Muscle of leg (tissue), 16 donors: ENCODE measurements around the gene USP28. TPM values are rescaled to one million over a fixed set of nuclear protein-coding genes. Genes with fewer than 3 reads are reported as not detected.
"Not testable (repeated sequence)": the region's sequence is repeated elsewhere in the genome, so short reads cannot be mapped to it uniquely, and the experiment has no call there.

ENCODE experiments used
- DNase-seq: peaks from one replicate; pipeline ENCODE4 v3.0.0; 2013
- H3K27ac ChIP-seq: one replicate; pipeline ENCODE4 v1.5.1; 2013; ENCODE audit warnings: mild to moderate bottlenecking, low read length, control low read depth
- H3K27me3 ChIP-seq: one replicate; pipeline ENCODE4 v1.6.1; 2013; ENCODE audit warnings: low read length; ENCODE audit not compliant: control insufficient read depth, insufficient read depth
- H3K36me3 ChIP-seq: one replicate; pipeline ENCODE4 v1.6.1; 2013; ENCODE audit warnings: low read length; ENCODE audit not compliant: control insufficient read depth, insufficient read depth
- H3K4me1 ChIP-seq: one replicate; pipeline ENCODE4 v1.6.1; 2013; ENCODE audit warnings: low read length; ENCODE audit not compliant: control insufficient read depth, insufficient read depth
- H3K4me3 ChIP-seq: one replicate; pipeline ENCODE4 v1.5.1; 2013; ENCODE audit warnings: low read length, control low read depth
- H3K9me3 ChIP-seq: replicated peaks from 2 replicates; pipeline ENCODE4 v1.6.1; 2013; ENCODE audit warnings: low read depth, low read length; ENCODE audit not compliant: control insufficient read depth
- WGBS: methylation state at CpG from one replicate; pipeline ENCODE4 v1.1.5; 2013; ENCODE audit warnings: missing lambda C conversion rate; ENCODE audit not compliant: insufficient coverage; 5-methylcytosine and 5-hydroxymethylcytosine counted together
- long read RNA-seq, 11 donors: transcript quantifications; one replicate each; lab custom pipeline, GENCODE V29; 2026
- polyA plus RNA-seq, 8 donors: library from polyadenylated mRNA; unstranded; fragments of 120-200 nt; gene quantifications; one replicate each; pipeline versions ENCODE4 v1.2.1 to v1.2.3, GENCODE V29; 2013; ENCODE audit warnings: inconsistent platforms in 1 of 8, low replicate concordance in 1 of 8; ENCODE audit not compliant: insufficient read length in 8 of 8, insufficient read depth in 1 of 8
- total RNA-seq: library from RNA; stranded (reverse); fragments of 120-200 nt; gene quantifications from one replicate; pipeline ENCODE4 v1.2.4, GENCODE V29; 2013

The USP28 gene, protein sequence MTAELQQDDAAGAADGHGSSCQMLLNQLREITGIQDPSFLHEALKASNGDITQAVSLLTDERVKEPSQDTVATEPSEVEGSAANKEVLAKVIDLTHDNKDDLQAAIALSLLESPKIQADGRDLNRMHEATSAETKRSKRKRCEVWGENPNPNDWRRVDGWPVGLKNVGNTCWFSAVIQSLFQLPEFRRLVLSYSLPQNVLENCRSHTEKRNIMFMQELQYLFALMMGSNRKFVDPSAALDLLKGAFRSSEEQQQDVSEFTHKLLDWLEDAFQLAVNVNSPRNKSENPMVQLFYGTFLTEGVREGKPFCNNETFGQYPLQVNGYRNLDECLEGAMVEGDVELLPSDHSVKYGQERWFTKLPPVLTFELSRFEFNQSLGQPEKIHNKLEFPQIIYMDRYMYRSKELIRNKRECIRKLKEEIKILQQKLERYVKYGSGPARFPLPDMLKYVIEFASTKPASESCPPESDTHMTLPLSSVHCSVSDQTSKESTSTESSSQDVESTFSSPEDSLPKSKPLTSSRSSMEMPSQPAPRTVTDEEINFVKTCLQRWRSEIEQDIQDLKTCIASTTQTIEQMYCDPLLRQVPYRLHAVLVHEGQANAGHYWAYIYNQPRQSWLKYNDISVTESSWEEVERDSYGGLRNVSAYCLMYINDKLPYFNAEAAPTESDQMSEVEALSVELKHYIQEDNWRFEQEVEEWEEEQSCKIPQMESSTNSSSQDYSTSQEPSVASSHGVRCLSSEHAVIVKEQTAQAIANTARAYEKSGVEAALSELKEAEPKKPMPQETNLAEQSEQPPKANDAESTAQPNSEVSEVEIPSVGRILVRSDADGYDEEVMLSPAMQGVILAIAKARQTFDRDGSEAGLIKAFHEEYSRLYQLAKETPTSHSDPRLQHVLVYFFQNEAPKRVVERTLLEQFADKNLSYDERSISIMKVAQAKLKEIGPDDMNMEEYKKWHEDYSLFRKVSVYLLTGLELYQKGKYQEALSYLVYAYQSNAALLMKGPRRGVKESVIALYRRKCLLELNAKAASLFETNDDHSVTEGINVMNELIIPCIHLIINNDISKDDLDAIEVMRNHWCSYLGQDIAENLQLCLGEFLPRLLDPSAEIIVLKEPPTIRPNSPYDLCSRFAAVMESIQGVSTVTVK
- total RNA-seq (84.3 TPM), polyA plus RNA-seq (10 to 100 TPM; 52.5 to 90.1 (median 64.0) TPM)
- long read RNA-seq, donor 1, result 0 reads
- long read RNA-seq, donor 2, result 0 reads
- long read RNA-seq, donor 3, full-length matches to known transcripts, result 1 of 12 reads
- long read RNA-seq, donor 3, partial matches to known transcripts, result 11 of 12 reads
- long read RNA-seq, donor 3, other reads (novel, unspliced or antisense), result 0 of 12 reads
- long read RNA-seq, donor 4, partial matches to known transcripts, result 0 of 1 reads
- long read RNA-seq, donor 4, other reads (novel, unspliced or antisense), result 0 of 1 reads
- long read RNA-seq, donor 5, full-length matches to known transcripts, result 4 of 16 reads
- long read RNA-seq, donor 5, partial matches to known transcripts, result 12 of 16 reads
- long read RNA-seq, donor 5, other reads (novel, unspliced or antisense), result 0 of 16 reads
- long read RNA-seq, donor 6, full-length matches to known transcripts, result 1 of 11 reads
- long read RNA-seq, donor 6, partial matches to known transcripts, result 0 of 11 reads
- long read RNA-seq, donor 6, other reads (novel, unspliced or antisense), result 10 of 11 reads
- long read RNA-seq, donor 7, result 0 reads
- long read RNA-seq, donor 8, partial matches to known transcripts, result 0 of 1 reads
- long read RNA-seq, donor 8, other reads (novel, unspliced or antisense), result 0 of 1 reads
- long read RNA-seq, donor 9, partial matches to known transcripts, result 0 of 1 reads
- long read RNA-seq, donor 9, other reads (novel, unspliced or antisense), result 0 of 1 reads
- long read RNA-seq, donor 10, partial matches to known transcripts, result 5 of 5 reads
- long read RNA-seq, donor 10, other reads (novel, unspliced or antisense), result 0 of 5 reads
- long read RNA-seq, donor 11, result 0 reads

DNA sequence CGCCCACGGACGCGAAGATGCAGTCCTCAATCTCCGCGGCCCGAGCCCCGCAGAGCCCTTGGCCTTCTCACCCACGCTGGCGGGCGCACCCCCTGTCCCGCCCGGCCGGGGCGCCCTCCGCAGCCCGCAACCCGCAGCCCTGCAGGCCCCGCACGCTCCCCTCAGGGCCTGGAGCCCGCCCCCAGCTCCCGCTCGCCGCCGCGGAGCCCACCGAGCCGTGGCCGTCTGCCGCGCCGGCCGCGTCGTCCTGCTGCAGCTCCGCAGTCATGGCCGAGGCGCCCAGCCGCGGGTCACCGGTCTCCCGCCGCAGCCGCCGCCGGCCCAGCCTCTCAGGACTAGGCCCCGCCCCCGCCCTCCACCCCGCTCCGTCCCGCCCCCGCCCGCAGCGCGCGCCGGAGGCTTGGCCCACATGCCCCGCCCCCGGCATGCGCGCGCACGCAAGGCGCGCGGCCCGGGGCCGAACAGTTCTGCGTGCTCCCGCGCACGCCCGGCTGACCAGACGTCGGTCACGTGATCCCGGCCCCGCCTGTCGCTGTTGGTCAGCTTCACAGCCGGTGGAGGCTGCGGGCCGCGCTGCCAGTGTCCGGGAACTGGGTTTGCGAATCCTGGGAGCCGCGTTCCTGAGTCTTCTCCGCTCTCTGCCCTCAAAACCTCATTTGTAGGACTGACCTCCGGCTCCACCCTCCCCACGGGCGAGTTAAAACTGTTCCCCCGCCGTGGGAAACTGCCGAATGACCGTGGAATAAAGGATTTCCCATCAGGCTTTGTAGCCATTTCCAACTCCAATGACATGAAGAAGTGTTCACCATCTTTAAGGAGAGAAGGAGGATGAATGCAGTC lies at the start of gene USP28:
TSS of gene USP28 (minus strand) at position 339 of the 840 bp plus-strand sequence. CDS start at position 268, 71 bp downstream.
- no peaks in the 10 kb centered on the region for H3K36me3 ChIP-seq
- WGBS, result under 1% methylated on average over 85 of the region's 95 CpGs

DNA sequence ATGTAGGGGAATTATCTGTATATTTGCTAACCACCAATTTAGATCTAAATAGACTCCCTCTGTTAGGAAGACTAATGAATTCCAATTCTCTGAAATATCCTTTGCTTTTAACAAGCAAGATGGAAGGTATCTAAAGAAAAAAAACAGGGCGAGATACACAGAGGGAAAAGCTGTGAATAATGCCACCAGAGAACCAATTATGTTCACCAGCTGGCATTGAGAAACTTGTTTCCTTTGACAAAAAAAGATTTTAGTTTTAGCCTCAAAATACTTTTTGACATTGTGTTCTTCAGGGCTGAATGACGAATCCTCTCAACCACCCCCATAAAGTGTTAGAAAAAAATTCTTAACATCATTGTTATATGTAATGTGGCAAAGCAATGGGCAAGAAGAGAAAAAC lies 48.2 kb upstream of the USP28 start:
- Histone ChIP-seq H3K36me3 (no peaks in the 10 kb centered on the region), H3K4me3 (no peak overlapping the region), H3K4me1 (no peaks in the 10 kb centered on the region), H3K9me3 (no peaks in the 10 kb centered on the region), H3K27me3 (no peaks in the 10 kb centered on the region), H3K27ac (no peak overlapping the region)
- DNase-seq, result no peak
- whole genome bisulfite sequencing, result no CpG with 5 or more reads among the region's 2 CpGs

More for the DNA sequence above, at the start of gene USP28:
- no peaks in the 10 kb centered on the region for H3K27me3 ChIP-seq
- H3K4me3 ChIP-seq, result peak within 1 kb of the TSS; percentile 83
- peak; percentile 99 for DNase-seq
- H3K27ac ChIP-seq, result peak within 1 kb of the TSS; percentile 98
- H3K9me3 ChIP-seq, result no peaks in the 10 kb centered on the region
- peaks cover 7% of the 10 kb centered on the region for H3K4me1 ChIP-seq

GRCh38 chr11:113911491-113911890 lies 36.1 kb upstream of the USP28 start:
- H3K36me3 ChIP-seq, H3K27ac ChIP-seq, H3K9me3 ChIP-seq, H3K4me1 ChIP-seq, H3K4me3 ChIP-seq, DNase-seq: not testable (repeated sequence)
- H3K27me3 ChIP-seq, result peaks cover 16% of the 10 kb centered on the region
- WGBS, result 100% methylated on average over 3 of the region's 9 CpGs

DNA sequence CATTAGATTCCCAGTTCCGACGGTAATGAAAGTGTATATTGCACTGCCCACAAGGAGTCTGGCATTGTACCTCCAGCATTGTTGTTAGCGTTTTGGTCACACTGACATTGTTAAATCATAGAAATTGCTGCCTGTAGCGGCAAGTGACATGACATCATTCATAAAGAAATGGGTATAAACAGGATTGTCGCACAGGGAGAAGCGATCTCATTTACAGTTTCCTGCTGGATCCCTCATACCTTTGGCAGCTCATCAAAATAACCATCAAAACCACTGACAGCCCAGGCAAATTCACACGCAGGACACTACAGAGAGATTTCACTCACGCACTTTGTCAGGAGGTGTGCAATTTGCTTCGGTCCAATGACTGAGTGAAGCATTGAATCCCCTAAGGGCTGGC lies 32.7 kb upstream of the USP28 start:
- DNase-seq, result no peak
- peaks cover 18% of the 10 kb centered on the region for H3K27me3 ChIP-seq
- 49% methylated on average over 7 of the region's 9 CpGs for WGBS

DNA sequence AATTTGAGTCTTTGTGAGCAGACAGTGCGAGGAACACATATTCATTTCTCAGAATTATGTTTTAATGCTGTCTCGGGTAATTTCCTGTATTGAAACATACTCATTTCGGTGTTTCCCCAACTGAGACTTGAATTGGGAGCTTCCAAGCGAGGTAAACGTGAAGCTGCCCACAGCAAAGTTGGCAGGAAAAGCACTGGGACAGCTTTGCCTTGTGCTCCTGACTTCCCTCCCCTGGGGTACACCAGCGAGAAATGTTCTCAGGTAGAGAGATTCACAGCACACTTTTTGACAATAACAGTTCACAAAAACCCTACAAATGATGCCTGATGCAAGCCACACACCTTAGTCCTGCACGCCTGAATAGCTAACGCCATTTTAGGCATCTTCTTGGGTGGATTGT lies 32.3 kb upstream of the USP28 start:
- H3K27ac ChIP-seq, result no peak overlapping the region
- 36% methylated on average over 5 of the region's 8 CpGs for WGBS
- no peak overlapping the region for H3K4me3 ChIP-seq
- peaks cover 18% of the 10 kb centered on the region for H3K27me3 ChIP-seq
- no peaks in the 10 kb centered on the region for H3K36me3 ChIP-seq
- DNase-seq, result no peak
- no peaks in the 10 kb centered on the region for H3K4me1 ChIP-seq
- no peaks in the 10 kb centered on the region for H3K9me3 ChIP-seq

More for the DNA sequence above, 32.7 kb upstream of the USP28 start:
- no peak overlapping the region for H3K4me3 ChIP-seq
- H3K4me1 ChIP-seq, result no peaks in the 10 kb centered on the region
- H3K9me3 ChIP-seq, result no peaks in the 10 kb centered on the region
- no peaks in the 10 kb centered on the region for H3K36me3 ChIP-seq
- no peak overlapping the region for H3K27ac ChIP-seq

DNA sequence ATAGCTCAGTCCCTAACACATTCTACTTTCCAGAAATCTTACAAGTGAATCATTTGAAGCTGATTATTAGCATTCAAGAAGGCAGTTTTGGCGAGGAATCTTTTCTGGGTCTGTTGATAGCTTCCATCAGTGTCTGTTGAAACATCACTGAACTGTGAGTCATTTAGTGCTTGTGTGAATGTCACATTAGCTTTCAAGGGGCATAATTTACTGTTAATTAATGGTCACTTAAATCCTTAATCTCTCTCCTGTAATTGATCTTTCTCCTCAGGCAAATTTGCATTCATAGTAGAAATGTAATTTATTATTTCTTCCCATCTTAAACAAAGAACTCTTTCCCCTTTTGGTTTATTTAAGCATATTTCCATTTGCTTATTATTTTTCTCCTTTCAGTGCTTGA lies 31.8 kb upstream of the USP28 start:
- no CpG with 5 or more reads among the region's 1 CpG for WGBS
- Histone ChIP-seq H3K9me3 (no peaks in the 10 kb centered on the region), H3K4me3 (no peak overlapping the region), H3K36me3 (no peaks in the 10 kb centered on the region), H3K27me3 (peaks cover 18% of the 10 kb centered on the region), H3K4me1 (no peaks in the 10 kb centered on the region), H3K27ac (no peak overlapping the region)
- DNase-seq, result no peak

DNA sequence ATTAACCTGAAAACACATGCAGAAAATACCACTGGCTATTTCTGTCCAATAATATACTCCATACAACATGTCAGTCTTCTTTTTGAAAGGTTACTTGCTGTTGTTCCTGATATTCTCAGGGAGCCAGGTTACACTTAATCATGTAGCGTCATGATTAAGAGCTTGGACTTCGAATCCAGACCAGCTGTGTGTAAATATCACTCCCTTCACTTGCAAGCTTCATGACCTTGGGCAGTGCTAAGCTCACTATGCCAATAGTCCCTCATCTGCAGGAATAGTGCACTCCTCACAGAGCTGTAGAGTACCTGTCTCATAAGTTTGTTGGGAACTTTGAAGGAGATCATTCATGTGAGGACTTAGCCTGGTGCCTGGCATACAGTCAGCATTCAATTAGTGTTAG lies 31.1 kb upstream of the USP28 start:
- Histone ChIP-seq H3K27ac (no peak overlapping the region), H3K4me1 (no peaks in the 10 kb centered on the region), H3K36me3 (no peaks in the 10 kb centered on the region), H3K9me3 (no peaks in the 10 kb centered on the region), H3K4me3 (no peak overlapping the region), H3K27me3 (peaks cover 18% of the 10 kb centered on the region)
- WGBS, result 25% methylated on average over 2 of the region's 2 CpGs
- DNase-seq, result no peak

- Histone ChIP-seq H3K4me3 (no peak overlapping the region), H3K4me1 (no peaks in the 10 kb centered on the region), H3K9me3 (no peaks in the 10 kb centered on the region), H3K27ac (no peak overlapping the region), H3K36me3 (no peaks in the 10 kb centered on the region), H3K27me3 (peaks cover 18% of the 10 kb centered on the region)
- WGBS, result no CpG with 5 or more reads among the region's 4 CpGs
- DNase-seq, result no peak
Observed at GRCh38 chr11:113906038-113906437, 30.7 kb upstream of the USP28 start.
